ENCODE measurements around the gene OR10J4.
"Not testable (repeated sequence)": the region's sequence is repeated elsewhere in the genome, so short reads cannot be mapped to it uniquely, and the experiment has no call there.

The OR10J4 gene

DNA sequence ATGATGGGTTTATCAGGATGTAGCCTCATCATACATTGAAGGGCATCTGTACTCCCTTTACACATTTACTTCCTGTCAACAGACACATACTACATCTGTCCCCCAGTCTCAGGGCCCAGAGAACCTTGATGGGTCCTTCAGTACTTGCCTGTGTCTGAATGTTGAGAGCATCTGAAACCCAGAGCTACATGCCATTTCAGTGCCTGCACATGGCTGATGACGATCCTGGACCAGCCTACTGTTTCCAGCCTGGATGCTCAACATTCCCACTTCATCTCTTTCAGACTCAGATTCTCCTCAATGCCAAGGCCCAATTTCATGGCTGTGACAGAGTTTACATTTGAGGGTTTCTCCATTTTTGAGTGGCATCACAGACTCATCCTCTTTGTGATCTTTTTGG, at the start of gene OR10J4:
TSS of gene OR10J4 (plus strand) at position 301 of the 400 bp plus-strand sequence.
- no peak for DNase-seq

DNA sequence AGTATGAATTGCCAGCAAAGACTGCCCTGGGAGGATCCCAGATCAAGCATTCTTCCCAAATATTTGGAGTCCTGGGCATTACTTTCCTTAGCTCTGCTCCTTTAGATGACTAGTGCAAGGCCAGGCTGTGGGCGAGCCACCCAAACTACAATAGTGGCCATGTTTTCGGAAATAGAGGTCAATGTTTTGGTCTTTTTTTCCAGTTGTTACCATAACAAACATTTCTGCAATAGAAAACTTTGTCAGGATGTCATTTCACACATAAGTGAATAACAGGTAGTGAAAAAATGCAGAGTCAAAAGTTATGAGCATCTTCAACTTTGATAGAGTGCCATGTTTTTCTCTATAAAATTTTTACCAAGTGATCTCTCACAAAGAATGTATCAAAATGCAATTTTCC, 25.2 kb upstream of the OR10J4 start:
- no peak for DNase-seq

- DNase-seq: no peak
Measured at GRCh38 chr1:159408862-159409400, 23.1 kb upstream of the OR10J4 start.

DNA sequence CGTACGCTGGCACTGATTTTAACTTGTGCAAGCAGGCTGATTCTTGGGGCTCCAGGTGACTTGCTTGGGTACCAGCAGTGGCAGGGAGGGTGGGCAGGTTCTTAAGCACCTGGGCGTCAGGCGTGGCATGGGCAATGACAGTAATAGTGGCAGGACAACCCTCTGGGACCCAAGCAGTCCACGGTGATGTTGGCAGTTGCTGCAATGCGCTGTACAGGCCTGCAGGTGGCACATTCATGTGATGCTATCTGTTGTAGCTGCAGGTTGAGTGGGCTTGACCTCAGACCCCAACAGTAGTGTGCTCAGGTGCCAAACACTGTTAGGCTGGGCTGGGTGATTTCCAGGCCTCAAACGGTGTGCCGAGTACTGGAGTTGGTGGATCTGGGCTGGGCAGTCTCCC, 10.2 kb upstream of the OR10J4 start:
- no peak for DNase-seq

DNA sequence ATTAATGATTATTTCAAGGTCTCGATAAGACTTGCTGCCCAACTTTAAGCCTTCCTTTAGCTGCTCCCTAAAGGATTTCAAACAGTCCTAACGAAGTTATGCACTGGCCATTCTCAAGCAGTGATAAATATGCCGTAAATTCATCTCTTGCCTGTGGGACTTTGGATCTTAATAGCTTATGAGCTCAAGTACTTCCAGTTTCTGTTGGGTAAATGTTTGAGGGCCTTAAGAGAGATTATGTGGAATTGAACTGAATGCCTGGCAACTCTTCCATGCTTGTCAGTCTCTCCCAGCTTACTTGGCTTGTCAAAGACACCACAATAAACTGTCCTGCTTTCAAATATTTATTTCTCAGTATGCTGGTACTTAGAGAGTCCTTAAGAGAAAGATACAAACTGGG, 3.5 kb upstream of the OR10J4 start:
- DNase-seq: no peak

GRCh38 chr1:159429074-159429861, 2.7 kb upstream of the OR10J4 start:
- no peak for DNase-seq

- no peak for DNase-seq
Measured at GRCh38 chr1:159430985-159431384, 1.0 kb upstream of the OR10J4 start.

GRCh38 chr1:159436469-159436868, 4.5 kb downstream of the OR10J4 start:
- DNase-seq: no peak

DNA sequence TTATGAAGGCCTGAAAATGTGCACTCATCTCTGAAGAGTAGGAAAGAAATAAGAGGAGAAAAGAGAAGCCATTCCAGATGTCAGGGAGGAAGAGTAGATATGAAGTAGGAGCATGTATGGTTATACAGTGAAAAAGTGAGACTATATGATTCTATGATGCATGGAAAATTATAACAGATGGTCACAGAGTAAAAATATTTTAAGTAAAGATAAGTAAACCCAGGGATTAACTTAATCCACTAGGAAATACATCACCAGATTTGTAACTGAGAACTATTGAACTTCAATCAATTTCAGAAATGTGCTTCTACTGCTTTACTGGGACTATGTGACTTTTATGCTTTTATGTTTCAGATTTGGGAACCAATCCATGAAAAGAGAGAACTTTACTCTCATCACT, 7.4 kb downstream of the OR10J4 start, which contains the start of gene OR10J1:
TSS of gene OR10J1 (plus strand) at position 301 of the 400 bp plus-strand sequence. CDS start at position 371, 70 bp downstream.
- no peak for DNase-seq

- DNase-seq: no peak
Measured at GRCh38 chr1:159441360-159441759, 9.4 kb downstream of the OR10J4 start.

GRCh38 chr1:159442428-159442827, 10.4 kb downstream of the OR10J4 start:
- no peak for DNase-seq

GRCh38 chr1:159443066-159443750, 11.2 kb downstream of the OR10J4 start:
- DNase-seq: no peak

- no peak for DNase-seq
Measured at GRCh38 chr1:159444511-159444910, 12.5 kb downstream of the OR10J4 start.

GRCh38 chr1:159448181-159448580, 16.2 kb downstream of the OR10J4 start:
- no peak for DNase-seq

DNA sequence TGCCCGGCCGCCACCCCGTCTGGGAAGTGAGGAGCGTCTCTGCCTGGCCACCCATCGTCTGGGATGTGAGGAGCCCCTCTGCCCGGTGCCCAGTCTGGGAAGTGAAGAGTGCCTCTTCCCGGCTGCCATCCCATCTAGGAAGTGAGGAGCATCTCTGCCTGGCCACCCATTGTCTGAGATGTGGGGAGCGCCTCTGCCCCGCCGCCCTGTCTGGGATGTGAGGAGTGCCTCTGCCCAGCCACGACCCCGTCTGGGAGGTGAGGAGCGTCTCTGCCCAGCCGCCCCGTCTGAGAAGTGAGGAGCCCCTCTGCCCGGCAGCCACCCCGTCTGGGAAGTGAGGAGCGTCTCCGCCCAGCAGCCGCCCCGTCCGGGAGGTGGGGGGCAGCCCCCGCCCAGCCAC, 17.6 kb downstream of the OR10J4 start:
- DNase-seq: not testable (repeated sequence)

- DNase-seq: no peak
Measured at GRCh38 chr1:159459551-159459950, 27.5 kb downstream of the OR10J4 start.

- DNase-seq: no peak
Measured at GRCh38 chr1:159465191-159465603, 33.2 kb downstream of the OR10J4 start.

GRCh38 chr1:159468321-159468720, 36.3 kb downstream of the OR10J4 start:
- DNase-seq: no peak

- DNase-seq: no peak
Measured at GRCh38 chr1:159469921-159470533, 38.0 kb downstream of the OR10J4 start.

DNA sequence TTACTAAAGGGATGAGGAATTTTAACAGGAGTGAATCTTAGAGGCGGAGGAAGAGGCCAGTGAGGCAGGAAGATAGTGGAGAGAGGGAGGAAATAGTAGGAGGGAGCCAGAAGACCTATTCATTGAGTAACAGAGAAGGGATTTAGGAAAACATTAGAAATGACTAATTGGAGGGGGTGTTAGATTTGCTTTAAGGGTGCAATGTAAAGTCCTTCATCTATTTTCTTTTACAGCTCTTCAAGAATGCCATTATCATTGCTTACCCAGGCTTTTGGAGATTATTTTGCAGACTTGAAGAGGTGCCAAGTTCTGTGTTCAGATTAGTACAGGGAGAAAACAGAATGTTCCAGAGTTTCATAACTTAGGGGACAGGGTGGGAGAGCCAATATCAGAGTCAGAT, 41.3 kb downstream of the OR10J4 start:
- no peak for DNase-seq

DNA sequence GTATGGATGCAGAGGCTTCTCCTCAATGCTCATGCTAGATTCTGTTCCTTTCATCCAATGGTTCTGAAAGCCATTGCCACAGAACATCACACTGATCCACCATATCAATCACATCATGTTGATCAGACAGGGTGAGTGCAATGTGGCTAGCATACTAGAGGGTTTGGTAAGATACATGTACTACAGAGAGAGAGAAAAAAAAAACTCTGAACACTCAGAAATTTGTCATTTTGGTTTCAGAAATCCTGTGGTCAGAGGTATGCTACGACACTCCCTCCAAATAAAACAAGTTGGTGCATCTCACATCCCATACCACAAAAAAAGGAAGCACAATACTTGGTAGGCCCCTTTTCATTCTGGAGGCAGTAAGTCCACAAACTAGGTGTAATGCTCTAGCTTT, 42.9 kb downstream of the OR10J4 start:
- DNase-seq: no peak
